Activated naive CD4-positive, alpha-beta T cell treated with anti-CD3 and anti-CD28 coated beads, Interleukin-2, amount 50 U/mL, for 24 hours (primary cell): ENCODE data around the gene CNTNAP2.

Experiments
- H3K27ac Mint-ChIP-seq: one replicate; pipeline ENCODE4 v1.8.0; 2021; ENCODE audit warnings: mild to moderate bottlenecking, mixed read lengths
- H3K27me3 Mint-ChIP-seq: one replicate; pipeline ENCODE4 v1.8.0; 2021; ENCODE audit warnings: mixed read lengths
- H3K36me3 Mint-ChIP-seq: one replicate; pipeline ENCODE4 v1.8.0; 2021; ENCODE audit warnings: mixed read lengths
- H3K4me1 Mint-ChIP-seq: one replicate; pipeline ENCODE4 v1.8.0; 2021; ENCODE audit warnings: mixed read lengths
- H3K4me3 Mint-ChIP-seq: one replicate; pipeline ENCODE4 v1.8.0; 2021; ENCODE audit warnings: mild to moderate bottlenecking, mixed read lengths
- H3K9me3 Mint-ChIP-seq: one replicate; pipeline ENCODE4 v1.8.0; 2021; ENCODE audit warnings: mixed read lengths

The CNTNAP2 gene

DNA sequence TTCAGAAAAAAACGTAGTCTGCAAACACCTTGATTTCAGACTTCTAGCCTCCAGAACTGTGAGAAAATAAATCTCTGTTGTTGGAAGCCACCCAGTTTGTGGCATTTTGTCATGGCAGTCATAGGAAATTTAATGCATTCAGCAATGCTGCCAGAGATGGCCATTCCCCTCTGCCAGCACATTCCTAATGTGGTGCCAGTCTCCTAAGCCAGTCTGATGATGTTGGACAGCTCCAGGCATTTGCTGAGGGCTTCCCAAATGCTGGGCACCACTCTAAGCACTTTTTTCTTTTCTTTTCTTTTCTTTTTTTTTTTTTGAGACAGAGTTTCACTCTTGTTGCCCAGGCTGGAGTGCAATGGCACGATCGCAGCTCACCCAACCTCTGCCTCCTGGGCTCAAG lies 1807.2 kb downstream of the CNTNAP2 start:
- H3K4me1 Mint-ChIP-seq, result no peaks in the 10 kb centered on the region
- no peaks in the 10 kb centered on the region for H3K9me3 Mint-ChIP-seq
- H3K27me3 Mint-ChIP-seq, result no peaks in the 10 kb centered on the region
- no peaks in the 10 kb centered on the region for H3K36me3 Mint-ChIP-seq
- H3K4me3 Mint-ChIP-seq, result no peak overlapping the region
- no peak overlapping the region for H3K27ac Mint-ChIP-seq

- Mint-ChIP-seq H3K27me3 (no peaks in the 10 kb centered on the region), H3K9me3 (peaks cover 4% of the 10 kb centered on the region)
Observed at GRCh38 chr7:147937428-147937827, 1820.8 kb downstream of the CNTNAP2 start.

DNA sequence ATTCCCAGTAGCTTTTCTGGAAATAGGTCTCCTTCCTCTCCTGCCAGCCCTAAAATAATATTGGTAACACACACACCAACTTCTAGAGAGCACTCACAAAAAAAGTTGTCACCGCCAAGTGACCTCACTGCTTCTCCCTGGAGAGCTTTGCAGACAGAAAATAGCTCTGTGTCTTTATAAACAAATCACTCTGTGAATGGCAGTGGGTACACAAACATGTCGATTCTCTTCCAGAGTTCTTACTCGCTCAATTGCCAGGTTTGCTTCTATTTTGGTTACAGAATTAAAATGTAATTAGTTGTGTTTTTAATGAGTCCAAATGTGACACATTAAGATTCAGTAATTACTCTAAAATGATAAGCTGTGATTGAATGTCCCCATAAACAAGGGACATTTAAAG lies 1824.8 kb downstream of the CNTNAP2 start:
- no peaks in the 10 kb centered on the region for H3K9me3 Mint-ChIP-seq
- H3K4me1 Mint-ChIP-seq, result no peaks in the 10 kb centered on the region
- no peaks in the 10 kb centered on the region for H3K36me3 Mint-ChIP-seq
- H3K27me3 Mint-ChIP-seq, result no peaks in the 10 kb centered on the region
- no peak overlapping the region for H3K27ac Mint-ChIP-seq
- no peak overlapping the region for H3K4me3 Mint-ChIP-seq

More at GRCh38 chr7:147937428-147937827, 1820.8 kb downstream of the CNTNAP2 start:
- H3K36me3 Mint-ChIP-seq, result no peaks in the 10 kb centered on the region
- H3K4me1 Mint-ChIP-seq, result no peaks in the 10 kb centered on the region
- H3K4me3 Mint-ChIP-seq, result no peak overlapping the region
- no peak overlapping the region for H3K27ac Mint-ChIP-seq

- H3K9me3 Mint-ChIP-seq, result no peaks in the 10 kb centered on the region
- H3K36me3 Mint-ChIP-seq, result no peaks in the 10 kb centered on the region
- H3K4me1 Mint-ChIP-seq, result no peaks in the 10 kb centered on the region
Observed at GRCh38 chr7:147944321-147944720, 1827.7 kb downstream of the CNTNAP2 start.

DNA sequence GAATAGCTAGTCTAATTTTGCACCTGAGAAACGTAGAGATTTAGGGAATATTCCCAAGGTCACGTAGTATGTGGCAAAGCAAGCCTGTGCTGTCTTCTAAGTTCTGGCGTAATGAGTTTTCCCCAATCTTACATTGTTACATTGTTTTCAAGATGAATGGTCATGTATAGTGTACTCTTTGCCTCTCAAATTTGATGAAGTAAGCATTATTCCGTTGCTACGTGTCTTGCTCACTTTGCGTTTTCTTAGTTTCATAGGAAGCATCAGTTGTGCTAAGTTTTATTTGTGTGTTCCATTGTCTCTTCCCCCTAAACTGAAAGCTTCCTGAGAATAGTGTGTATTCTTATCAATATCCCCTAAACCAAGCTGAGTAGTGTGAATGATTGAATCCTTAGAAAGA lies 1836.3 kb downstream of the CNTNAP2 start:
- H3K4me1 Mint-ChIP-seq, result no peaks in the 10 kb centered on the region
- peaks cover 4% of the 10 kb centered on the region for H3K9me3 Mint-ChIP-seq

More at GRCh38 chr7:147944321-147944720, 1827.7 kb downstream of the CNTNAP2 start:
- Mint-ChIP-seq H3K27me3 (no peaks in the 10 kb centered on the region), H3K27ac (no peak overlapping the region), H3K4me3 (no peak overlapping the region)

DNA sequence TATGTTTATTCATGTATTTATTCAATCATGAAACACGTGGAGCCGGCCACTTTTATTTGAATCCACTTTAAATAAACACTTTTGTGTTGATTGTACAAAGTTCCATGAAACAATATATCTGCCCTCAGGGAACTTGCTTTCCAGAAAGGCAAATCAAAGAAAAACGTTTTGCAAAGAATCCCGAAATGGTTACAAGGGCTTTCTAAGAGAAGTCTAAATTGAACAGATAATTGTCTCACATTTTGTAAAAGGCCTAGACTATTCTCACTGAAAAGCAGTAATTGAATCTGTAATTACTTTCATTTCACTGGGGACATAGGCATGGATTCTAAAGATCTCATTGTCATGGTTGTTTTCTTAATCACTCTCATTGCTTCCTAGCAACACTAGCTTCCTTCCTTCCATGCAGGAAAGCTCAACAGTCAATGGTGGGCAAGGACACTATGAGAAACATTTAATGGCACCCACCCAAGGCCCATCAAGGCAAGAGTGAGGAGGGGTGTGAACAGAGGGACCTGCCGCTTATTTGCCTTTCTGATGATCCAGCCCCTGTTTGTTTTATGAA lies 1851.5 kb downstream of the CNTNAP2 start:
- Mint-ChIP-seq H3K9me3 (no peaks in the 10 kb centered on the region), H3K4me1 (no peaks in the 10 kb centered on the region), H3K27me3 (no peaks in the 10 kb centered on the region), H3K36me3 (no peaks in the 10 kb centered on the region), H3K4me3 (no peak overlapping the region), H3K27ac (no peak overlapping the region)

More for the DNA sequence above, 1836.3 kb downstream of the CNTNAP2 start:
- H3K36me3 Mint-ChIP-seq, result no peaks in the 10 kb centered on the region
- H3K27ac Mint-ChIP-seq, result no peak overlapping the region
- no peaks in the 10 kb centered on the region for H3K27me3 Mint-ChIP-seq
- no peak overlapping the region for H3K4me3 Mint-ChIP-seq

DNA sequence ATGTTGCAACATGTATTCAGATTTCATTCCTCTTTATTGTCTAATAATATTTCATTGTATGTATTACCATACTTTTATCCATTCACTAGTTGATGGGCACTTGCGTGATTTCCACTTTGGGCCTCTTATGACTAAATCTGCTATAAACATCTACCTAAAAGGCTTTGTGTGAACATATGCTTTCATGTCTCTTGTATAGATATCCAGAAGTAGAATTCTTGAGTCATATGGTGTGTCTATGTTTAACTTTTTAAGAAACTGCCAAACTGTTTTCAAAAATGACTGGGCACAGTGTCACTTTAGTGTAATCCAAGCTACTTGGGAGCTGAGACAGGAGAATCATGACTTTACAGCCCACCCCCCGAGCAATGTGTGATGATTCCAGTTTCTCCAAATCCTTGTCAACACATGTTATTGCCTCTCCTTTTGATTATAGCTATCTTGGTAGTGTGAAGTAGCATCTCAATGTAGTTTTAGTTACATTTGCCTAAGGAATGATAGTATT lies 1855.1 kb downstream of the CNTNAP2 start:
- H3K9me3 Mint-ChIP-seq, result no peaks in the 10 kb centered on the region
- no peak overlapping the region for H3K4me3 Mint-ChIP-seq
- no peaks in the 10 kb centered on the region for H3K36me3 Mint-ChIP-seq
- no peaks in the 10 kb centered on the region for H3K4me1 Mint-ChIP-seq
- H3K27me3 Mint-ChIP-seq, result no peaks in the 10 kb centered on the region
- H3K27ac Mint-ChIP-seq, result no peak overlapping the region

DNA sequence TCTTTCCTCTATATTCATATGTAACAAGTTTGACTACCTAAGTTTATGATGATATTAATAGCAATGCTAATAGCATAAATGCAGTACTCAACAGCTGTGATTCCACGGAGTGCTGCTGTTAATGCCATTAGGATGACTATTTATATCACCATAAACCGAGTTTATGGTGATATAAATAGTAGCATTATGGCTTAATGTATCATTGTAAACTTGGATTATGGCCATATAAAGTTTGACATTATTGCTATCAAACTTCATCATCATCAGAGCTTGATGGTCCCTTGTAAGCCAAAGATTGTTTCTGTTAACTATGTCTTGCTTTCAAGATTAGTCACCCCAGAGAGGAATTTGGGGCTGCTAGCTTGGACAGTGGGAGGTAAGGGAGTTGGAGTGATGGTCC lies 1861.6 kb downstream of the CNTNAP2 start:
- Mint-ChIP-seq H3K27me3 (no peaks in the 10 kb centered on the region), H3K36me3 (no peaks in the 10 kb centered on the region), H3K4me3 (no peak overlapping the region), H3K27ac (no peak overlapping the region), H3K9me3 (no peaks in the 10 kb centered on the region), H3K4me1 (no peaks in the 10 kb centered on the region)

- H3K27ac Mint-ChIP-seq, result no peak overlapping the region
- no peaks in the 10 kb centered on the region for H3K9me3 Mint-ChIP-seq
- H3K27me3 Mint-ChIP-seq, result no peaks in the 10 kb centered on the region
- no peaks in the 10 kb centered on the region for H3K4me1 Mint-ChIP-seq
- H3K4me3 Mint-ChIP-seq, result no peak overlapping the region
- H3K36me3 Mint-ChIP-seq, result no peaks in the 10 kb centered on the region
Observed at GRCh38 chr7:147978651-147979050, 1862.0 kb downstream of the CNTNAP2 start.

DNA sequence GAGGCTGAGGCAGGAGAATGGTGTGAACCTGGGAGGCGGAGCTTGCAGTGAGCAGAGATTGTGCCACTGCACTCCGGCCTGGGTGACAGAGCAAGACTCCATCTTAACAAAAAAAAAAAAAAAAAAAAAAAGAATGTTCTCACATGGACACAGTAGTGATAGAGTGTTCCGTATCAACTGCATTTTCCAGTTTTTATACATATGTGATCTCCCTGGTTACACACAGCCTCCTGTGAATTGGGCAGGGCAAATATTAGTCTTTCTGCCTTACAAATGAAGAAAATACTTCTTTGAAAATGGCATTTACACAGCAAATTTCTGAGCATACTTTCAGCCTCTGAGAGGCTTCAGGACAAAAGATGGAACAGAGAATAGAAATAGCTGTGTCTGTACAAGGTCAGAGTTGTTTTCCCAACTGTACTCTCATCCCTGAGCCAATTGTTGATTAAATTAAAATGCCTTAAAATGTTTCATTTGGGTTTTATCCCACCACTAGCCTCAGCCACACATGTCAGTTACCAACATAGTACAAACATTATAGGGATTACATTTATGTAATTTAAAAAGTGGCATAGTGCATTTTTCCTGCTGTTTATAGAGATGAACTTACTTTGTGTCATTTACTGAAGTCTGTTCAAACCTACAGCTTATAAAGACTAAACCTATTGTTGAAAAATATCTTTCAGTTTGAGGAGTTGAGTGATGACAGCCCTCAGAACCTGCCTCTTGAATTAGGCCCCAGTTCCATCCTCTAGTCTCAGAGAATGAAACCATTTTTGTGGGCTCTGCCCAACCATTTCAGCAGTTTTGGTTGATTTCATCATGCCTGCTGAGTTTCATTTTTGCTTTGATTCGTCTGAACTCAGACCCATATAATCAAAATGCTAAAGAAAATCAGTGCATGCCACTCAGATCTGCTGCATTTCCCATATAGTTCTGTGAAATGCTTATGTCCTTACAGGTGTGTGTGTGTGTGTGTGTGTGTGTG lies 1864.5 kb downstream of the CNTNAP2 start:
- H3K27ac Mint-ChIP-seq, result no peak overlapping the region
- H3K4me1 Mint-ChIP-seq, result no peaks in the 10 kb centered on the region
- H3K9me3 Mint-ChIP-seq, result no peaks in the 10 kb centered on the region
- H3K27me3 Mint-ChIP-seq, result no peaks in the 10 kb centered on the region
- no peak overlapping the region for H3K4me3 Mint-ChIP-seq
- no peaks in the 10 kb centered on the region for H3K36me3 Mint-ChIP-seq

- no peak overlapping the region for H3K27ac Mint-ChIP-seq
- H3K9me3 Mint-ChIP-seq, result no peaks in the 10 kb centered on the region
- H3K4me1 Mint-ChIP-seq, result no peaks in the 10 kb centered on the region
- no peaks in the 10 kb centered on the region for H3K36me3 Mint-ChIP-seq
- peaks cover 1% of the 10 kb centered on the region for H3K27me3 Mint-ChIP-seq
- H3K4me3 Mint-ChIP-seq, result no peak overlapping the region
Observed at GRCh38 chr7:147982307-147982706, 1865.7 kb downstream of the CNTNAP2 start.

DNA sequence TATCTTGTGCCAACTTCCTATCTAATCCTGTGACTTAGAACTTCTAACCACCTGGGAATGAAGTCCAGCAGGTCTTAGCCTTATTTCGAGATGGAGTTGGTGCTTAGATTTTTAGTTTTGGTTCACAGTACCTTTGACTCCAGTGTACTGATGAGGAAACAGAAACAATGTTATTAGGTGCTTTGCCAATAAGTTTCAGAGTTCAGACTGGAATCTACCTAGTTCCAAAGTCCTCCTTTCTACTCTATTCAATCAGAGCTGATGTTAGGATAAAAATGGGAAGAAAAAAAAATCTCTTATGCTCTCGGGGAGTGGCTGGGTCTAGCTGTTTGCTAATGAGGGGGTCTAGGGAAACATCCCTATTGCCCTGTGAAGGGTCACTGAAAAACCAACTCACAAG lies 1867.7 kb downstream of the CNTNAP2 start:
- H3K4me1 Mint-ChIP-seq, result no peaks in the 10 kb centered on the region
- H3K9me3 Mint-ChIP-seq, result no peaks in the 10 kb centered on the region
- H3K4me3 Mint-ChIP-seq, result no peak overlapping the region
- no peaks in the 10 kb centered on the region for H3K36me3 Mint-ChIP-seq
- peaks cover 1% of the 10 kb centered on the region for H3K27me3 Mint-ChIP-seq
- no peak overlapping the region for H3K27ac Mint-ChIP-seq

GRCh38 chr7:147990079-147990478 lies 1873.5 kb downstream of the CNTNAP2 start:
- Mint-ChIP-seq H3K4me3 (no peak overlapping the region), H3K4me1 (no peaks in the 10 kb centered on the region), H3K27me3 (peaks cover 1% of the 10 kb centered on the region), H3K36me3 (no peaks in the 10 kb centered on the region), H3K27ac (no peak overlapping the region), H3K9me3 (no peaks in the 10 kb centered on the region)

GRCh38 chr7:147990942-147991341 lies 1874.3 kb downstream of the CNTNAP2 start:
- H3K27me3 Mint-ChIP-seq, result peaks cover 1% of the 10 kb centered on the region
- H3K4me1 Mint-ChIP-seq, result no peaks in the 10 kb centered on the region
- H3K4me3 Mint-ChIP-seq, result no peak overlapping the region
- H3K9me3 Mint-ChIP-seq, result no peaks in the 10 kb centered on the region
- no peaks in the 10 kb centered on the region for H3K36me3 Mint-ChIP-seq
- H3K27ac Mint-ChIP-seq, result no peak overlapping the region

DNA sequence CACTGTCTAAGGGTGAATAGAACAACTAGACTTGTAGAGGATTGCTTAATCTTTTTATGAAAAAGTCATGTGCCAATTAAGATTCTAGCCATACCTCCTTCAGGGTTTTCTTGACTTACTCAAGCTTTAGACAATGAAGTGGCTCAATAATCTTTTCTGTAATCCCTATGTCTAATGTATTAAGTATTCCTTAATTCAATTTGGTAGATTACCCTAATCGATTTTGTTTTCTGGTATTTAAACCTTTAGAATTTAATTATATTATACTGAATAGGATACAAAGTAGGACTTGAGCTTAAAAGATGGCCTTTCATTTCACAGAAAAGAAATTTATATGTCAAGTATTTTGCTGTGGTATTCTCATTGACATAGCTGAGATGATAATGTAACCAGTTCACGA lies 1876.1 kb downstream of the CNTNAP2 start:
- Mint-ChIP-seq H3K4me3 (no peak overlapping the region), H3K36me3 (no peaks in the 10 kb centered on the region), H3K9me3 (no peaks in the 10 kb centered on the region), H3K4me1 (no peaks in the 10 kb centered on the region), H3K27me3 (no peaks in the 10 kb centered on the region), H3K27ac (no peak overlapping the region)

GRCh38 chr7:147997636-147998035 lies 1881.0 kb downstream of the CNTNAP2 start:
- Mint-ChIP-seq H3K36me3 (no peaks in the 10 kb centered on the region), H3K9me3 (no peaks in the 10 kb centered on the region), H3K4me3 (no peak overlapping the region), H3K4me1 (no peaks in the 10 kb centered on the region), H3K27ac (no peak overlapping the region), H3K27me3 (peaks cover 2% of the 10 kb centered on the region)
